Pulmonary artery endothelial cell (primary cell): Measurements from ENCODE around the gene SFTPB. TPM values are rescaled to one million over a fixed set of nuclear protein-coding genes. Genes with fewer than 3 reads are reported as not detected.
"Not testable (repeated sequence)": the region's sequence is repeated elsewhere in the genome, so short reads cannot be mapped to it uniquely, and the experiment has no call there.

Experiments
- DNase-seq: peaks from one replicate; pipeline ENCODE4 v3.0.0-alpha.2; 2011; ENCODE audit warnings: low read depth, low spot score
- total RNA-seq: library from RNA; depleted of rRNA; stranded (reverse); fragments of >200 nt; gene quantifications from 2 replicates; pipeline ENCODE4 v1.2.3, GENCODE V29; 2014

The SFTPB gene
- total RNA-seq, 1 donor from 2014 or later: not detected

- no peak for DNase-seq
Measured at GRCh38 chr2:85678377-85678776, 10.4 kb upstream of the SFTPB start.

GRCh38 chr2:85675866-85676548, 8.0 kb upstream of the SFTPB start:
- no peak for DNase-seq

- DNase-seq: no peak
Measured at GRCh38 chr2:85675427-85675826, 7.4 kb upstream of the SFTPB start.

- no peak for DNase-seq
Measured at GRCh38 chr2:85674417-85674816, 6.4 kb upstream of the SFTPB start.

- no peak for DNase-seq
Measured at GRCh38 chr2:85673716-85674375, 5.8 kb upstream of the SFTPB start.

- DNase-seq: no peak
Measured at GRCh38 chr2:85672456-85672855, 4.5 kb upstream of the SFTPB start.

GRCh38 chr2:85670416-85670815, 2.4 kb upstream of the SFTPB start:
- not testable (repeated sequence) for DNase-seq

GRCh38 chr2:85669549-85669948, 1.6 kb upstream of the SFTPB start:
- DNase-seq: no peak

GRCh38 chr2:85668857-85669142, 801 bp upstream of the SFTPB start:
- no peak for DNase-seq

GRCh38 chr2:85667561-85668008, 414 bp downstream of the SFTPB start:
- no peak for DNase-seq

GRCh38 chr2:85666435-85667316, 1.3 kb downstream of the SFTPB start:
- DNase-seq: no peak

- DNase-seq: no peak
Measured at GRCh38 chr2:85666016-85666415, 2.0 kb downstream of the SFTPB start.

- no peak for DNase-seq
Measured at GRCh38 chr2:85665264-85665937, 2.6 kb downstream of the SFTPB start.

- no peak for DNase-seq
Measured at GRCh38 chr2:85663594-85664565, 4.1 kb downstream of the SFTPB start.

- peak; percentile 87 for DNase-seq
Measured at GRCh38 chr2:85662899-85663593, 5.0 kb downstream of the SFTPB start.

- no peak for DNase-seq
Measured at GRCh38 chr2:85661139-85661858, 6.7 kb downstream of the SFTPB start.

GRCh38 chr2:85660725-85661124, 7.3 kb downstream of the SFTPB start:
- DNase-seq: no peak

GRCh38 chr2:85660301-85660700, 7.7 kb downstream of the SFTPB start:
- not testable (repeated sequence) for DNase-seq

GRCh38 chr2:85659324-85659981, 8.5 kb downstream of the SFTPB start:
- DNase-seq: no peak
